Measurements from ENCODE around the gene KCP. TPM values are rescaled to one million over a fixed set of nuclear protein-coding genes. Genes with fewer than 3 reads are reported as not detected.

Gene KCP
- total RNA-seq, 1 donor from 2014 or later: 1.5 TPM

GRCh38 chr7:128856001-128856718, 54.3 kb downstream of the KCP start:
- H3K4me3 Mint-ChIP-seq (ENCODE audit: unreplicated experiment): no peak overlapping the region
- H3K36me3 Mint-ChIP-seq (ENCODE audit: low read depth): peaks cover 30% of the 10 kb centered on the region
- no peaks in the 10 kb centered on the region for H3K27me3 Mint-ChIP-seq (ENCODE audit: low read depth)
- no peak for TF ChIP-seq CTCF (IDR thresholded peaks at IDR 0.05)
- H3K27ac Mint-ChIP-seq (ENCODE audit: unreplicated experiment): no peak overlapping the region
- no peaks in the 10 kb centered on the region for H3K9me3 Mint-ChIP-seq (ENCODE audit: low read depth)
- no peak for DNase-seq (ENCODE audit: low spot score)
- H3K4me1 Mint-ChIP-seq (ENCODE audit: low read depth): no peaks in the 10 kb centered on the region

GRCh38 chr7:128855559-128855958, 55.0 kb downstream of the KCP start:
- no peak overlapping the region for H3K4me3 Mint-ChIP-seq (ENCODE audit: unreplicated experiment)
- H3K27me3 Mint-ChIP-seq (ENCODE audit: low read depth): no peaks in the 10 kb centered on the region
- no peaks in the 10 kb centered on the region for H3K4me1 Mint-ChIP-seq (ENCODE audit: low read depth)
- TF ChIP-seq CTCF (IDR thresholded peaks at IDR 0.05): no peak
- H3K36me3 Mint-ChIP-seq (ENCODE audit: low read depth): peaks cover 30% of the 10 kb centered on the region
- no peak for DNase-seq (ENCODE audit: low spot score)
- no peaks in the 10 kb centered on the region for H3K9me3 Mint-ChIP-seq (ENCODE audit: low read depth)
- no peak overlapping the region for H3K27ac Mint-ChIP-seq (ENCODE audit: unreplicated experiment)

GRCh38 chr7:128854396-128854795, 56.1 kb downstream of the KCP start:
- H3K4me3 Mint-ChIP-seq (ENCODE audit: unreplicated experiment): no peak overlapping the region

GRCh38 chr7:128853799-128854198, 56.7 kb downstream of the KCP start:
- no peak for TF ChIP-seq CTCF (IDR thresholded peaks at IDR 0.05)
- Mint-ChIP-seq H3K27ac (ENCODE audit: unreplicated experiment) (no peak overlapping the region), H3K4me1 (ENCODE audit: low read depth) (no peaks in the 10 kb centered on the region), H3K27me3 (ENCODE audit: low read depth) (no peaks in the 10 kb centered on the region), H3K36me3 (ENCODE audit: low read depth) (peaks cover 38% of the 10 kb centered on the region), H3K9me3 (ENCODE audit: low read depth) (no peaks in the 10 kb centered on the region), H3K4me3 (ENCODE audit: unreplicated experiment) (no peak overlapping the region)
- DNase-seq (ENCODE audit: low spot score): no peak

More at GRCh38 chr7:128854396-128854795, 56.1 kb downstream of the KCP start:
- Mint-ChIP-seq H3K4me1 (ENCODE audit: low read depth) (no peaks in the 10 kb centered on the region), H3K27me3 (ENCODE audit: low read depth) (no peaks in the 10 kb centered on the region), H3K36me3 (ENCODE audit: low read depth) (peaks cover 35% of the 10 kb centered on the region), H3K9me3 (ENCODE audit: low read depth) (no peaks in the 10 kb centered on the region), H3K27ac (ENCODE audit: unreplicated experiment) (no peak overlapping the region)
- DNase-seq (ENCODE audit: low spot score): no peak
- no peak for TF ChIP-seq CTCF (IDR thresholded peaks at IDR 0.05)

- TF ChIP-seq CTCF (IDR thresholded peaks at IDR 0.05): no peak
- Mint-ChIP-seq H3K4me3 (ENCODE audit: unreplicated experiment) (no peak overlapping the region), H3K27ac (ENCODE audit: unreplicated experiment) (no peak overlapping the region), H3K36me3 (ENCODE audit: low read depth) (peaks cover 41% of the 10 kb centered on the region), H3K27me3 (ENCODE audit: low read depth) (no peaks in the 10 kb centered on the region), H3K4me1 (ENCODE audit: low read depth) (no peaks in the 10 kb centered on the region), H3K9me3 (ENCODE audit: low read depth) (no peaks in the 10 kb centered on the region)
- DNase-seq (ENCODE audit: low spot score): no peak
These were observed 57.8 kb downstream of the KCP start for GRCh38 chr7:128852537-128853254.

Measured in chondrocyte (in vitro differentiated cells).